Epithelial cell of esophagus (primary cell): ENCODE data around the gene PISD.
A peak's percentile ranks its signal among the peaks of the same experiment; 100 is the strongest.
"Not testable (repeated sequence)": the region's sequence is repeated elsewhere in the genome, so short reads cannot be mapped to it uniquely, and the experiment has no call there.

Experiments used
- DNase-seq: peaks from one replicate; pipeline ENCODE4 v3.0.0; 2010; ENCODE audit warnings: low read depth
- H3K4me3 ChIP-seq: 2 replicates; pipeline ENCODE4 v1.5.1; 2011; ENCODE audit warnings: mild to moderate bottlenecking, low read length, control low read depth
- TF ChIP-seq, protein P1 (sequence below): IDR thresholded peaks from 2 replicates; pipeline ENCODE4 v1.5.1; 2011; ENCODE audit warnings: low read depth, mild to moderate bottlenecking, low read length, control low read depth, inconsistent platforms; ENCODE audit not compliant: insufficient read depth; ENCODE audit errors: missing control alignments

Gene PISD

DNA sequence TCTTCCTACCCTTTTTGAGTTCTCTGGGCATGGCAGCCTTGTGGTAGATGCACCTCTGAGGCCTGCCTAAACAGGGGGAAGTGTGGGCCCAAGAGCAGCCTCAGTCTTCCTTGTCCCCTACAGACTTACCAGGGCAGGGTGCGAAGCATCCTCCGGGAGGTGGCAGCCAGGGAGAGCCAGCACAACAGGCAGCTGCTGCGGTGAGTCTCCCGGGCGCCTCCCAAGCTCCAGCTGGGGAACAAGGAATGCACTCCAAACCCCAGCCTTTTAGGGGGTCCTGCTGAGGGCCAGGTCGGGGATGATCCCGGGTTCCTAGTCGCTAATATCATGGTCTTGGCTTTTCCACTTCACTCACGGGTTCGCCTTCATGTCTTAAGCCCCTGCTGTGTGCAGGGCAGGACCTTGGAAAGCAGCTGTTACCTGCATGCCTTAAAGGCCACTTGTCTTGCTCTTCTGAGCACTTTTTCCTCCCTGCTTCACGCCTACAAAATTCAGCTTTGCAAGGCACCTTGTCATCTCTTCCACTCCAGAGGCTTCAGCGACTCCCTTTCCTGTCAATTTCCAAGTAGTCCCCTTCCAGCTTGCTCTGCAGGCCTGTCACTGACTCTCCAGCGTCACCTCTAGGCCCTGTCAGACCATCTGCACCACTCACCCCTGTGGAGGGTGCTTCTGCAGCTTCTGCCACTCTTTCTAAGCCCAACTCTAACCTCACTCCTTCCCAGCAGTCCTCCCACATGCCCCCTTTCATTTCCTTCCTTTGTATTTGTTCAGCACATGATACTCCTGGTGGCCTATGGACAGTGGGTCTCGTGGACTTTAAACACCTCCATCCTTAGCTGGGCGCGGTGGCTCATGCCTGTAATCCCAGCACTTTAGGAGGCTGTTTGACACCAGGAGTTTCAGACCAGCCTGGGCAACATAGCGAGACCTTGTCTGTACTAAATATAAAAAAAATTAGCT lies 57.0 kb downstream of the PISD start:
- TF ChIP-seq, protein P1, sequence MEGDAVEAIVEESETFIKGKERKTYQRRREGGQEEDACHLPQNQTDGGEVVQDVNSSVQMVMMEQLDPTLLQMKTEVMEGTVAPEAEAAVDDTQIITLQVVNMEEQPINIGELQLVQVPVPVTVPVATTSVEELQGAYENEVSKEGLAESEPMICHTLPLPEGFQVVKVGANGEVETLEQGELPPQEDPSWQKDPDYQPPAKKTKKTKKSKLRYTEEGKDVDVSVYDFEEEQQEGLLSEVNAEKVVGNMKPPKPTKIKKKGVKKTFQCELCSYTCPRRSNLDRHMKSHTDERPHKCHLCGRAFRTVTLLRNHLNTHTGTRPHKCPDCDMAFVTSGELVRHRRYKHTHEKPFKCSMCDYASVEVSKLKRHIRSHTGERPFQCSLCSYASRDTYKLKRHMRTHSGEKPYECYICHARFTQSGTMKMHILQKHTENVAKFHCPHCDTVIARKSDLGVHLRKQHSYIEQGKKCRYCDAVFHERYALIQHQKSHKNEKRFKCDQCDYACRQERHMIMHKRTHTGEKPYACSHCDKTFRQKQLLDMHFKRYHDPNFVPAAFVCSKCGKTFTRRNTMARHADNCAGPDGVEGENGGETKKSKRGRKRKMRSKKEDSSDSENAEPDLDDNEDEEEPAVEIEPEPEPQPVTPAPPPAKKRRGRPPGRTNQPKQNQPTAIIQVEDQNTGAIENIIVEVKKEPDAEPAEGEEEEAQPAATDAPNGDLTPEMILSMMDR, result no peak

DNA sequence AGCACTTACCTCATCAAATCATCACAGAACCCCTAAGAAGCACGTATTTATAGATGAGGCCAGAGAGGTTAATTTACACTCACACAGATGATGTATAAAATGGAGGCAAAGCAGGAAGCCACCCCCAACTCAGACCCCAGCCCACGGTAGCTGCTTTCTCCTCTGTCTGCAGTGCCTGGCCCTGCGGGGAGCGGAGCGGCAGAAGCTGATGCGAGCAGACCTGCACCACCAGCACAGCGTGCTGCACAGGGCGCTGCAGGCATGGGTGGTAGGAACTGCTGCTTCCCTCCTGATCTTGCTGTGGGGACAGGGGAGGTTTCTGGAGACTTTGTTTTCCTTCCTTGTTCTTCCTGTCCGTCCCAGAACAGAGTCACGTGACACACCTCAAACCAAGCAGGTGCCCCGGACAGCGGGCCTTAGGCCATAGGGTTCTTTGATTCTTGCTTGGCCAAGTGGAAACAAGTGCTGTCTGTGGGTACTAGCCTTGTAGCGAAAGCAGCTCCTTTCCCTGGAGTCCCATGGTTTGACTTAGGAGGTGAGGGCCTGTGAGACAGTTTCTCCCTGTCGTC lies 57.8 kb downstream of the PISD start:
- H3K4me3 ChIP-seq, result no peak overlapping the region
- TF ChIP-seq, protein P1, result no peak
- no peak for DNase-seq

More for the DNA sequence above, 57.0 kb downstream of the PISD start:
- DNase-seq, result no peak
- H3K4me3 ChIP-seq, result no peak overlapping the region

DNA sequence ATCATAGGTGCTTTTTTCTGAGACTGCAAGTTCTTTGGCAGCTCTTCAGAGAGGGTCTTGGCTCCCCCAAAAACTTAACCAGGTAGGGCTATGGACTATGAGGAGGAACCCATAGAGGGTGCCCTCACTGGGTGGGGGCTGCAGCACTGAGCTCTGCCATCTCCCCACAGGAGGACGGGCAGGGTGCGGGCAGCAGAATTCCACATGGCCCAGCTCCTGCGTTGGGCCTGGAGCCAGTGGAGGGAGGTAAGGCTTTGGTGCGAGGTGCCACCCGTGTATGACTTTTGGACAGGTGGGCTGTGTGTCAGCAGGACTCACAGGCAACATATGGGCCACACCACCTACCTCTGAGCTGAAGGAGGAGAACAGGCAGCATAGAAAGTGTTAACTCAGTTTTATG lies 58.4 kb downstream of the PISD start:
- TF ChIP-seq, protein P1, result no peak
- DNase-seq, result no peak
- no peak overlapping the region for H3K4me3 ChIP-seq

DNA sequence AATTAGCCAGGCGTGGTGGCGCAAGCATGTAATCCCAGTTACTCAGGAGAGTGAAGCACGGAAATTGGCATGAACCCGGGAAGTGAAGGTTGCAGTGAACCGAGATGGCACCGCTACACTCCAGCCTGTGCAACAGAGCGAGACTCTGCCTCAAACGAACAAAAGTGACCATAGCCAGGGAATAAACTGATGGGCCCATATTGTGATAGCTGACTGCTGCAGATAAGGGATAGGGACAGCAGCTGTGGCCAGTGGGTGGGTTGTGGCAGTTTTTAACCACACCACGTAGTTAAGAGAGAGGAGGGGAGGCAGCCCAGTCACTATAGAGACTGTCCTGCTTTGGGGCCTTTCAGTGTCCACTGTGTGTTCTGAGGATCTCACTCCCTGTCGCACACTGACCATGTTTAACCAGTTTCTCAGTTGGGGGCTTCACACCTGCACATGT lies 58.9 kb downstream of the PISD start:
- DNase-seq, result no peak
- TF ChIP-seq, protein P1, result no peak
- H3K4me3 ChIP-seq, result no peak overlapping the region

DNA sequence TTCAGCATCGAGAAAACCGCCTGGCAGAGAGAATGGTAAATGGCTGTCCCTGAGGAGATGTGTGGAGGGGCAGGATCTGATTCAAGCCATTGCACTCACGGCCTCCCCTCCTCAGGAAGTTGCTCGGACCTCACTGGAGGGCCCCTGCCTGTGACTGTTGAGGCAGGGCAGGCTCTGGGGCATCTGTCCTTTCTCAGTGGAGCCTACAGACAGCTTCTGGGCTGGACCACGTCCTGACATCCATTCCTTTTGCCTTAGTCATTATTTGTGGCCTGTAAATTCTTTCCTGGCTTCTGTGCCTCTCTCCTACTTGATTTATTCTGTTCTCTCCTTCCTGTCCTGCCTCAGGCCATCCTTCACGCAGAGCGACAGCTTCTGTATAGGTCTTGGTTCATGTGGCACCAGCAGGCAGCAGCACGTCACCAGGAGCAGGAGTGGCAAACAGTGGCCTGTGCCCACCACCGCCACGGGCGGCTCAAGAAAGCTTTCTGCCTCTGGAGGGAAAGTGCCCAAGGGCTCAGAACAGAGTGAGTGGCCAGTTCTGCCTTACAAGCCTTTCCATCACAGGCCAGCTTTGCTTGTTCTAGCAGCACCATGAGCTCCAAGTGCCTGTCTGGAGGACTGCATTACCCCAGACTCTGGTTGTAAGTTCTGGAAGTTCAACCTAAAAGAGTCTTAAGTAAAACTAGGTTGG lies 59.6 kb downstream of the PISD start:
- H3K4me3 ChIP-seq, result no peak overlapping the region
- TF ChIP-seq, protein P1, result no peak
- peak; percentile 54 for DNase-seq

DNA sequence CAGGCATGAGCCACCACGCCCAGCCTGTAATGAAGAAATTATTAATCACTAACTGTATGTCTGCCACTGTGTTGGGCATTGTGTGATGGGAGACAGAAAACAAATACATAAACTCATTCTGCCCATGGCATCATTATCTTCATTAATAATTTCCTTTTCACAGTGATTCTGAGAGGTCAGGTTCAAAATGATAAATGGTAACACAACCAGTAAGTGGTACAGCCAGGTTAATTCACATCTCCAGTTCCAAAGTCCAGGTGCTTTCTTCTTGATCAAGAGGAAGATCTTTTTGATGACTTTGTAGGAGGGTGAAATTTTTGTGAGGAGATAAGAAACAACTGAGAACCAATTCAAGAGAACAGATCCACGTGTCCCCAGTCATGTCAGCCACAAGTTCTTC lies 66.7 kb downstream of the PISD start:
- TF ChIP-seq, protein P1, result no peak
- DNase-seq, result no peak
- no peak overlapping the region for H3K4me3 ChIP-seq

DNA sequence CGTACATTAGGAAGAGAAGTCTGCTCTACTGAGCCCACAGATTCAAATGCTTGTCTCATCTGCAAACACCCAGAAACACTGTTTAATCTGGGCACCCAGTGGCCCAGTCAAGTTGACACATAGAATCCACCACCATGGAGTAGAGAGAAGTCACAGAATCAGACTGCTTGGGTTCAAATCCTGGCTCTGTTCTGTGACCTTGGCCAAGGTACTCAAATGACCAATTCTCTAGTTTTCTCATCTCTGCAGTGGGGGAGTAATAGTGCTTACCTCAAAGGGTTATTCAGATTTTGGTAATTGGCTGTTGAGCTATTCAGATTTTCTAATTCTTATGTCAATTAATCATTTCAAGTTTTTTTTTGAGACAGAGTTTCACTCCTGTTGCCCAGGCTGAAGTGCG lies 71.9 kb downstream of the PISD start:
- not testable (repeated sequence) for DNase-seq

More for the DNA sequence above, 71.9 kb downstream of the PISD start:
- H3K4me3 ChIP-seq, result not testable (repeated sequence)
